Measurements from ENCODE around the gene BIN1. TPM values are rescaled to one million over a fixed set of nuclear protein-coding genes. Genes with fewer than 3 reads are reported as not detected.

The BIN1 gene
- total RNA-seq, 2 donors from 2014 or later, result 24.4 to 43.5 TPM

GRCh38 chr2:127016329-127016728, 90.6 kb downstream of the BIN1 start:
- TF ChIP-seq CTCF (IDR thresholded peaks at IDR 0.05), result no peak
- TF ChIP-seq POLR2A (IDR thresholded peaks at IDR 0.05), result no peak
- no peak for DNase-seq
- H3K4me3 ChIP-seq, result no peak overlapping the region
- no peaks in the 10 kb centered on the region for H3K36me3 ChIP-seq (replicated peaks in 1 of 2; ENCODE audit: insufficient read depth in 1 of 2, low read depth in 2 of 2)
- intact Hi-C loops (cut with DNase I), result no loop called here
- H3K9me3 ChIP-seq, result no peaks in the 10 kb centered on the region
- H3K27me3 ChIP-seq, result no peaks in the 10 kb centered on the region
- H3K4me1 ChIP-seq, result no peaks in the 10 kb centered on the region
- H3K27ac ChIP-seq, result no peak overlapping the region
- 91 to 93% methylated on average over 16 to 24 of the region's 24 CpGs for WGBS, 2 donors
- ATAC-seq, result no peak

- Histone ChIP-seq H3K9me3 (no peaks in the 10 kb centered on the region), H3K4me3 (no peak overlapping the region), H3K4me1 (no peaks in the 10 kb centered on the region), H3K36me3 (replicated peaks in 1 of 2; ENCODE audit: insufficient read depth in 1 of 2, low read depth in 2 of 2) (no peaks in the 10 kb centered on the region), H3K27me3 (no peaks in the 10 kb centered on the region), H3K27ac (no peak overlapping the region)
- ATAC-seq (no peak), DNase-seq (no peak)
- TF ChIP-seq CTCF (IDR thresholded peaks at IDR 0.05) (no peak), POLR2A (IDR thresholded peaks at IDR 0.05) (no peak)
- intact Hi-C loops (cut with DNase I), result no loop called here
- WGBS, 2 donors, result 70 to 81% methylated on average over 8 of the region's 8 CpGs
Observed at GRCh38 chr2:127015106-127015910, 91.6 kb downstream of the BIN1 start.

GRCh38 chr2:127014630-127015029, 92.3 kb downstream of the BIN1 start:
- intact Hi-C loops (cut with DNase I), result no loop called here
- Histone ChIP-seq H3K4me1 (no peaks in the 10 kb centered on the region), H3K27ac (no peak overlapping the region), H3K27me3 (no peaks in the 10 kb centered on the region), H3K9me3 (no peaks in the 10 kb centered on the region), H3K36me3 (replicated peaks in 1 of 2; ENCODE audit: insufficient read depth in 1 of 2, low read depth in 2 of 2) (no peaks in the 10 kb centered on the region), H3K4me3 (no peak overlapping the region)
- TF ChIP-seq CTCF (IDR thresholded peaks at IDR 0.05) (no peak), POLR2A (IDR thresholded peaks at IDR 0.05) (no peak)
- 47 to 56% methylated on average over 4 of the region's 4 CpGs for WGBS, 2 donors
- no peak for ATAC-seq
- DNase-seq, result no peak

- Histone ChIP-seq H3K27ac (no peak overlapping the region), H3K4me3 (no peak overlapping the region), H3K9me3 (no peaks in the 10 kb centered on the region), H3K36me3 (replicated peaks in 1 of 2; ENCODE audit: insufficient read depth in 1 of 2, low read depth in 2 of 2) (no peaks in the 10 kb centered on the region), H3K27me3 (no peaks in the 10 kb centered on the region), H3K4me1 (no peaks in the 10 kb centered on the region)
- TF ChIP-seq POLR2A (IDR thresholded peaks at IDR 0.05), result no peak
- TF ChIP-seq CTCF (IDR thresholded peaks at IDR 0.05), result no peak
- intact Hi-C loops (cut with DNase I), result no loop called here
- ATAC-seq (no peak), DNase-seq (no peak)
- WGBS, 2 donors, result 56 to 77% methylated on average over 1 of the region's 1 CpG
Observed at GRCh38 chr2:127014224-127014623, 92.7 kb downstream of the BIN1 start.

GRCh38 chr2:127012868-127013267, 94.1 kb downstream of the BIN1 start:
- no peaks in the 10 kb centered on the region for H3K27me3 ChIP-seq
- 37 to 46% methylated on average over 7 of the region's 7 CpGs for WGBS, 2 donors
- H3K4me3 ChIP-seq, result no peak overlapping the region
- TF ChIP-seq CTCF (IDR thresholded peaks at IDR 0.05) (no peak), POLR2A (IDR thresholded peaks at IDR 0.05) (no peak)
- no peaks in the 10 kb centered on the region for H3K4me1 ChIP-seq
- H3K27ac ChIP-seq, result no peak overlapping the region
- DNase-seq (no peak), ATAC-seq (no peak)
- intact Hi-C loops (cut with DNase I), result no loop called here
- H3K36me3 ChIP-seq (replicated peaks in 1 of 2; ENCODE audit: insufficient read depth in 1 of 2, low read depth in 2 of 2), result no peaks in the 10 kb centered on the region
- no peaks in the 10 kb centered on the region for H3K9me3 ChIP-seq
